Ramos (cell line): ENCODE data around the gene ZNF22.

Experiments used
- in situ Hi-C: fragments of 300-500 bp; cut with MboI; formaldehyde crosslinking; loops from one replicate; pipeline ENCODE4 v1.14.3; 2022; ENCODE audit warnings: low sequenced_read_pairs; ENCODE audit not compliant: unreplicated experiment

The ZNF22 gene

GRCh38 chr10:45000752-45001380 is at the start of gene ZNF22:
Gene ZNF22 (plus strand): TSS chr10:45000923. CDS start chr10:45003369, 2,446 bp downstream.
- in situ Hi-C loops, result loop anchor here (25.0 kb wide), 1 partner anchor 436 kb away; no protein-coding TSS in a partner anchor

GRCh38 chr10:44951576-44952226 is 49.0 kb upstream of the ZNF22 start:
- in situ Hi-C loops, result no loop called here

- in situ Hi-C loops, result no loop called here
These were observed 47.9 kb upstream of the ZNF22 start for GRCh38 chr10:44952779-44953231.

DNA sequence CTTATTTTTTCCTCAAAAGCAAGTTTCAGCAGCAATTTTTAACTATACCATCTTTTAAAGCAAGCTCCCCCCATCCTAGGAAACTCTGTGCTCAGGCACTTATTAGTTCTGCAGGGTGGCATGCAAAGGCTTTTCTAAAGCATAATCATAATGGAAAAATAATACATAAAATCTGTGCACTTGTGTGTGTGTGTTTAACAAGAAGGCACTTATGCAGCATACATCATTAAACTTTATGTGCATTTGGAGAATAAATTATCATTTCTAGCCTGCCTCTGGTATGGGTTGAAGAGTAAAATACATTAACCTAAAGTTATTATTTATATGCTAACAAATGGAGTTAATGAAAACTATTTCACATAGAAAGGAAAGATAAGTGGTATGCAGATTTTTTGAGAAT is 46.7 kb upstream of the ZNF22 start:
- in situ Hi-C loops, result no loop called here

- in situ Hi-C loops, result no loop called here
These were observed 45.8 kb upstream of the ZNF22 start for GRCh38 chr10:44954962-44955361.

DNA sequence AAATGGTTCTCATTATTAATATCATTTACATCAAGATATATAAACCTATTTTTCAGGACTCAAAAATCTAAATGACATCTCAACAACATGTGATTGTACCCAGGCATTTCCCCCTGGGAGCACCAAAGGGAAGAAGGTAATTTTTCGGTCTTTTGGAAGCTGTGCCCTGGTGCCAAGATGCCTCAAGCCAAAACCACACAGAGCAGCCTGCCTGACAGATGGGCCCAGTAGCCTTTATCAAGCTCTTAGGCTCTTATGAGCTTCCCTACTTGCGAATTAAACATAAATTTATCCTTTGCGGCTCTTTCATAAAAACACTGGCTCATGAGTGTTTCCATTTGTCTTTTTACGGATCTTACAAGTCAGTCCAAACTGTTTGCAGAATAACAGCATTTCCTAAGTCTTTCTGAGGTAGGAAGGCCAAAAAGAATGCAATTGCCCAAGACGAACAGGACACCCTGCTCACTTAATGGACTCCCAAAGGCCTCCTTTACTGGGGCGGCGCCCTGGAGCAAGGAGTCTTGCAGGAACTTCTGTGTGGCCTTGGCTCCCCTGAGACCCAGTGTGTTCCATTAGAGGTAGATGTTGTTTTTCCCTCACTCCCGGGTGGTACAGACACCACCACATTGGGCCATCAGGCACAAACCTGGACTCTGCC is 45.2 kb upstream of the ZNF22 start:
- in situ Hi-C loops, result no loop called here

- in situ Hi-C loops, result no loop called here
These were observed 44.5 kb upstream of the ZNF22 start for GRCh38 chr10:44956226-44956625.

DNA sequence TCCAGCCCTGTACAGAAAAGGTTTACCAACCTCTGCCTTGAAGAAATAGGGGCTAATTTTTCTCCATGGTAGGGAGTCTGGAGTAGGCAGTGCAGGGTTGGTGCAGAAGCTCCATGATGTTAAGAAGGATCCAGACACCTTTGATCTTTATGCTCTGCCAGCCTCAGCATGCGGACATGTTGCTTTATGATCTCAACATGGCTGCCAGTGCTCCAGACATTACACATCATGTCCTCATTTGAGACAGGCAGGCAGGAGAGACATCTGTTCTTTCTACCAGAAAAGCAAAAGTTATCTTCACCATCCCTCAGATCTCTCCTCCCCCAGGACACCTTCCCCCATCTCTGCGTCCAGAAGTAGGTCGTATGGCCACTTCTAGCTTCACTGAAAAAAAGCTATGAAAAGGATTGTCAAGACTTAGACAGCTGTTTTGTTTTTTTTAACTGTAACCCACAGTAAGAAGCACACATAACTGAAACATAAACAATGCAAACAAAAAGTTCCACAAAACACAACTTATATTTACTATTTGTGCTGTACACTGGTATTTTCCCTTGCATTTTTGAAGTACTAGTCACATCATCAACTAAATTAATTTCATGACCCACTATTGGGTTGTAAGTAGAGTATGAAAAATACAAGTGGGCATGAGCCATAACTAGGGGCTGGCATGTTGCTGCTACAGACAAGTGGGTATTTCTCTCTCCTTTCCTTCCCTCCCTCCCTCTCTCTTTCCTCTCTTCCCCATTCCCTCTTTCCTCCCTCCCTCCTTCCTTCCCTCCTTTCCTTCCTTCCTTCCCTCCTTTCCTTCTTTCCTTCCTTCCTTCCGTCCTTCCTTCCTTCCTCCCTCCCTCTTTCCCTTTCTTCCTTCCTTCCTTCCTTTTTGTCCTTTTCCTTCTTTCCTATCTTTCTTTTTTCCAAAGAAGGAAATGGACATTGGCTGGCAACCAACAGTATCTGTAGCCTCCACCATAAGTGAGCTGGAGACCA is 43.7 kb upstream of the ZNF22 start:
- in situ Hi-C loops, result no loop called here

- in situ Hi-C loops, result no loop called here
These were observed 42.4 kb upstream of the ZNF22 start for GRCh38 chr10:44958196-44958897.

DNA sequence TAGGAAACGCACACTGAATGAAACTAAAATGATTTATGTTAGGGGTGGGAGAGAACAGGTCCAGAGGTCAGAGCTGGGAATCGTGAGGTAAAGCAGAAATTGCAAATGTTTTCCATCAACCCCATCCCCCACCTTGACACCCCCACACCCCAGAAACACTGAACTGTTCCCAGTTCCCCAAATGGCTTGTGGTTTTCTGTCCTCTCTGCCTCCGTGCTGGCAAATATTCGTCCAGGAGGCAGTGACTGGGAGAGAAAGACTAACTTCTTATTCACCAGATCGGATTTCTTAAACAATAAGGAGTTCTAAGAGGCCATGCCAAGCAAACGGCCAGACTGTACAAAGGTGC is 41.9 kb upstream of the ZNF22 start:
- in situ Hi-C loops, result no loop called here

DNA sequence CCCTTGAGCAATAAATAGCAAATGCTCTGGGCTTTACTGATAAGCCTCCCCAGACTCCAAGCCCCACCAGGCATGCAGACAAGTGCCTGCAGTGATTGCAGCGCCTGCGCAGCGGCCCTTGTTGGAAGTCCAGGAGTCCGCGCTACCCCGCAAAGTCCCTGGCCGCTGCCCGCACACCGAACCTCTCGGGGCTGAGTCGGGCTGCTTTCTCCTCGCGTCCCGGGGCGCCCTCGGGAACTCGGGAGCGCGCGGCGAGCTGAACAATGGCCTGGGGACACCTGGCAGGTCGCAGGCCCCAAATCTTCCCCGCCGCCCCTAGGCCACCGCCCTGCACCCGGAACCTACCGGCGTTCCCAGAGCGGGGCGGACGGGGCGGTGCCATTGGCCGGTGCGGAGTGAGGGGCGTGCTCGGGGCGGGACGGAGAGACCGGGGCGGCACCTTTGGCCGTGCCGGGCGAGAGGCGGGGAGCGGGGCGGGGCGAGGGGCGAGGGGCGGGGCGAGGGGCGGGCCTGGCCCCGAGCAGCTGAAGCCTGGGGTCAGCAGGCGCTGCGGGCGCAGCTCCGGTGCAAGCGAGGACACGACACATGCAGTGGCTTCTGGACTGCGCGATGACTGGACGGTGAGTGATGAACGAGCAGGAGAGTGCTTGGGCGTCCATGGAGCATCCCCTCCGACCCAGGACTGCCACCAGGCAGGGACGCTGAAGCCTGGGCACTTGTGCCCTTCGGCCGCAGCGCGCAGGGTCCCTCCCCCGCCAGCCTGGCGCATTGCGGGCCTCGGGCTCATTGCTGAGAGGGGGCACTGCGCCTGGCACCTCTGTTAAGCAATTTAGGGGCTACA is 41.3 kb upstream of the ZNF22 start, which contains the start of gene RASSF4:
Gene RASSF4, plus strand, starts transcription at position 556 of the 841 bp plus-strand sequence. CDS start 10,401 bp downstream, outside the sequence.
- in situ Hi-C loops, result no loop called here

DNA sequence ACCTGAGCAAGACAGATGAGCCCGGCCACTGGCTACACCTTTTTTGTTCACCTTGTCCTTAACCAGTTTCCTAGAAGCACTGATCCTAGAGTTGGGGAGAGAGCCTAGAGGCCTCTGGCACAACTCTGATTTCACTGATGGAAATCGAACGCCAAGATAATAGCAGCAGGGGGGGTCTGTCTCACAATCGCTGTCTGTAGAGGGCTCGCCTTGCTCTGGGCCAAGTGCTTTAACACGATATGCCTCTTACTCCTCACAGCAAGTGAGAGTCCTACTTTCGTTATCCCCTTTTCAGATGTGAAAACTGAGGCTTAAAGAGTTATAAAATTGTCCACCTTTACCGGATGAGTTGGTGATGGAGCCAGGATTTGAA is 40.6 kb upstream of the ZNF22 start:
- in situ Hi-C loops, result no loop called here

DNA sequence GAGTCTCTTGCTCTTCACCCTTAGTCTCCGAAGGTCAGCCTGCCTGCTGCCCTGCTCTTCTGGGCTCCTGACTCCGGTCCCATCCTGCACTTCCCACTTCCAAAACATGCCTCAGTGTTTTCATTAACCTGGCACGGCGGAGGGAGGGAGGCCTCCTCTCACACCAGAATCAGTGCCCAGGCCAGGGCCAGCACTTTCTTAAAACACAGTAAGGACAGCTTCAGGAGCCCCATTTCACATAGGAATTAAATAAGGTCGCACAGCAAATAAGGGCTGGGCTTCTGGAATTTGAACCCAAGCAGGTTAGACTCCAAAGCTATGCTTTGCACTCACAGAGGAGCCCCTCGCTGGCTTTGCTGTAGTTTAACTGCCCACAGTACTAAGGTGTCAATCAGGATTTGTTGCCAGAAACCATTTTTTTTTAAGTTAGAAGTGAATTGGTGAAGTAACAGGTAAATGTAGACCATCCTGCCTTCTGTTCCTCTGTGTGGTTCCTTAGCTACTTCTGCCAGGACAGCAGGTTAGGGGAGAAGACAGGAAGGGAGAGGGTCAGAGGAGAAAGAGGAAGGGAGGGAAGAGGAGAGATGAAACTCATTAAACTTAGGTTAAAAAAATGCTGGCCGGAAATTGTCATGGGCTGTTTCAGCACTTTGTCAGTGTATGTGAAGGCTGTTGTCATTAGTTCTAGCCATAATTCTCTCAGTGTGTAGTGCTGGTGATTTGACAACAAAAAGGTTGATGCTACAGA is 40.1 kb upstream of the ZNF22 start:
- in situ Hi-C loops, result no loop called here

- in situ Hi-C loops, result no loop called here
These were observed 39.5 kb upstream of the ZNF22 start for GRCh38 chr10:44961230-44961571.

- in situ Hi-C loops, result no loop called here
These were observed 38.6 kb upstream of the ZNF22 start for GRCh38 chr10:44961931-44962750.

- in situ Hi-C loops, result no loop called here
These were observed 37.6 kb upstream of the ZNF22 start for GRCh38 chr10:44962870-44963738.
